Endodermal cell (in vitro differentiated cells): ENCODE data around the gene EIF4G2. TPM values are rescaled to one million over a fixed set of nuclear protein-coding genes. Genes with fewer than 3 reads are reported as not detected.

Experiments
- DNase-seq: peaks from one replicate; pipeline ENCODE4 v3.0.0-alpha.2; 2017
- H3K27ac ChIP-seq: 2 replicates; pipeline ENCODE4 v1.5.1; 2013; ENCODE audit warnings: mild to moderate bottlenecking, low read depth, low read length, moderate library complexity
- H3K27me3 ChIP-seq: 2 replicates; pipeline ENCODE4 v1.6.1; 2013; ENCODE audit warnings: mild to moderate bottlenecking, low read length, moderate library complexity; ENCODE audit not compliant: insufficient read depth, control insufficient read depth, poor library complexity, severe bottlenecking
- H3K36me3 ChIP-seq: 2 replicates; pipeline ENCODE4 v1.7.0; 2013; ENCODE audit warnings: mild to moderate bottlenecking, low read length, moderate library complexity; ENCODE audit not compliant: control insufficient read depth, insufficient read depth
- H3K4me1 ChIP-seq: one replicate; pipeline ENCODE4 v1.7.0; 2013; ENCODE audit warnings: low read length; ENCODE audit not compliant: control insufficient read depth, insufficient read depth
- H3K4me3 ChIP-seq: 2 replicates; pipeline ENCODE4 v1.5.1; 2013; ENCODE audit warnings: mild to moderate bottlenecking, low read length, moderate library complexity
- H3K9ac ChIP-seq: 2 replicates; pipeline ENCODE4 v1.6.1; 2013; ENCODE audit warnings: mild to moderate bottlenecking, low read length, moderate library complexity; ENCODE audit not compliant: poor library complexity, severe bottlenecking; ENCODE audit errors: extremely low read depth
- H3K9me3 ChIP-seq: 2 replicates; pipeline ENCODE4 v1.6.1; 2013; ENCODE audit warnings: mild to moderate bottlenecking, low read length, moderate library complexity; ENCODE audit not compliant: control insufficient read depth
- H3K27ac Mint-ChIP-seq: 2 replicates; pipeline ENCODE4 v1.8.0; 2020; ENCODE audit warnings: mixed read lengths
- H3K27me3 Mint-ChIP-seq: 2 replicates; pipeline ENCODE4 v1.8.0; 2021; ENCODE audit warnings: mild to moderate bottlenecking, mixed read lengths; ENCODE audit not compliant: insufficient read depth
- H3K36me3 Mint-ChIP-seq: 2 replicates; pipeline ENCODE4 v1.8.0; 2020; ENCODE audit warnings: low read depth, mixed read lengths
- H3K4me1 Mint-ChIP-seq: 2 replicates; pipeline ENCODE4 v1.8.0; 2020; ENCODE audit warnings: mixed read lengths
- H3K4me3 Mint-ChIP-seq: 2 replicates; pipeline ENCODE4 v1.8.0; 2020; ENCODE audit warnings: mild to moderate bottlenecking, moderate library complexity, mixed read lengths
- H3K9me3 Mint-ChIP-seq: 2 replicates; pipeline ENCODE4 v1.8.0; 2020; ENCODE audit warnings: mild to moderate bottlenecking, mixed read lengths
- CTCF ChIP-seq: fragments of 200-600 bp; sonication (generic); conservative IDR thresholded peaks from 2 replicates; pipeline ENCODE4 v1.5.0; 2021; ENCODE audit warnings: antibody characterized with exemption, mild to moderate bottlenecking
- WGBS, 2 experiments: methylation state at CpG; one replicate each; pipeline versions ENCODE4 v1.1.5 to v1.1.7; 2013; ENCODE audit warnings: missing lambda C conversion rate in 2 of 2, mixed read lengths in 1 of 2; ENCODE audit not compliant: insufficient coverage in 1 of 2, insufficient read length in 1 of 2; 5-methylcytosine and 5-hydroxymethylcytosine counted together
- total RNA-seq, 2 donors: library from RNA; stranded (reverse); fragmentation: NEBNext Ultra II Directional in 1 of 2; extraction: Animal tissue kit (Norgen Biotek cat#: 25700) in 1 of 2; gene quantifications; 2 replicates in 1 of 2; 3 replicates in 1 of 2; pipeline ENCODE4 v1.2.1, GENCODE V29; 2021

Gene EIF4G2
- total RNA-seq, 2 donors from 2014 or later = 753 to 1,007 TPM

- peak overlapping the region; percentile 96 for H3K4me3 Mint-ChIP-seq
- H3K27me3 Mint-ChIP-seq = peaks cover 2% of the 10 kb centered on the region
- H3K9ac ChIP-seq = peak overlapping the region; percentile 90
- WGBS, 2 experiments = 0 to 1% methylated on average over 11 to 27 of the region's 29 CpGs
- H3K27me3 ChIP-seq = no peaks in the 10 kb centered on the region
- no peaks in the 10 kb centered on the region for H3K9me3 Mint-ChIP-seq
- H3K36me3 Mint-ChIP-seq = peaks cover 35% of the 10 kb centered on the region
- peak overlapping the region; percentile 81 for H3K4me3 ChIP-seq
- peaks cover 28% of the 10 kb centered on the region for H3K4me1 Mint-ChIP-seq
- peak; percentile 87 for DNase-seq
- H3K36me3 ChIP-seq = peaks cover 30% of the 10 kb centered on the region
- H3K9me3 ChIP-seq = no peaks in the 10 kb centered on the region
- H3K4me1 ChIP-seq = peaks cover 3% of the 10 kb centered on the region
- TF ChIP-seq CTCF = no peak
- H3K27ac Mint-ChIP-seq = peak overlapping the region; percentile 99
- H3K27ac ChIP-seq = peak overlapping the region; percentile 100
Measured at GRCh38 chr11:10809373-10810160, 841 bp upstream of the EIF4G2 start.

- Histone ChIP-seq H3K27me3 (no peaks in the 10 kb centered on the region), H3K27ac (peak overlapping the region; percentile 98), H3K36me3 (peaks cover 44% of the 10 kb centered on the region), H3K4me3 (peak overlapping the region; percentile 97), H3K4me1 (peaks cover 3% of the 10 kb centered on the region), H3K9me3 (no peaks in the 10 kb centered on the region), H3K9ac (peak overlapping the region; percentile 100)
- peaks cover 33% of the 10 kb centered on the region for H3K4me1 Mint-ChIP-seq
- TF ChIP-seq CTCF = no peak
- no peaks in the 10 kb centered on the region for H3K9me3 Mint-ChIP-seq
- DNase-seq = no peak
- H3K27me3 Mint-ChIP-seq = no peaks in the 10 kb centered on the region
- H3K4me3 Mint-ChIP-seq = peak overlapping the region; percentile 96
- WGBS, 2 experiments = 0% methylated on average over 36 of the region's 36 CpGs; no CpG with 5 or more reads in 1 of the 2 experiments
- H3K36me3 Mint-ChIP-seq = peaks cover 48% of the 10 kb centered on the region
- peak overlapping the region; percentile 99 for H3K27ac Mint-ChIP-seq
Measured at GRCh38 chr11:10808235-10808552, 532 bp downstream of the EIF4G2 start.

GRCh38 chr11:10807493-10808234 is 1.1 kb downstream of the EIF4G2 start:
- Histone ChIP-seq H3K36me3 (peaks cover 49% of the 10 kb centered on the region), H3K9me3 (no peaks in the 10 kb centered on the region), H3K27me3 (no peaks in the 10 kb centered on the region), H3K4me3 (peak overlapping the region; percentile 97), H3K4me1 (peaks cover 3% of the 10 kb centered on the region), H3K27ac (peak overlapping the region; percentile 98), H3K9ac (peak overlapping the region; percentile 100)
- peaks cover 33% of the 10 kb centered on the region for H3K4me1 Mint-ChIP-seq
- H3K4me3 Mint-ChIP-seq = peak overlapping the region; percentile 96
- no peak for TF ChIP-seq CTCF
- no peaks in the 10 kb centered on the region for H3K27me3 Mint-ChIP-seq
- peak overlapping the region; percentile 99 for H3K27ac Mint-ChIP-seq
- peaks cover 54% of the 10 kb centered on the region for H3K36me3 Mint-ChIP-seq
- WGBS, 2 experiments = 0 to 1% methylated on average over 19 to 39 of the region's 39 CpGs
- DNase-seq = peak; percentile 67
- no peaks in the 10 kb centered on the region for H3K9me3 Mint-ChIP-seq
